ENCODE data around the gene CPNE7.

GRCh38 chr16:89586853-89587252, 11.3 kb downstream of the CPNE7 start:
- TF ChIP-seq CTCF (conservative IDR thresholded peaks at IDR 0.05 in 1 of 2, IDR thresholded peaks at IDR 0.05 in 1 of 2; ENCODE audit: low read depth in 1 of 2, low read length in 2 of 2) (no peak), EZH2 (IDR thresholded peaks at IDR 0.05; ENCODE audit: low read length, missing control alignments) (no peak)
